HG03432 (cell line): ENCODE results near the gene CRHR2.
"Not testable (repeated sequence)": the region's sequence is repeated elsewhere in the genome, so short reads cannot be mapped to it uniquely, and the experiment has no call there.

Experiments used
- ATAC-seq: cut with Tn5 transposase; IDR thresholded peaks from one replicate; pipeline ENCODE4 v1.9.1; 2021; ENCODE audit warnings: mild to moderate bottlenecking, moderate library complexity; ENCODE audit not compliant: unreplicated experiment

Gene CRHR2

GRCh38 chr7:30656006-30656957, 26.0 kb downstream of the CRHR2 start:
- no peak for ATAC-seq

- ATAC-seq = no peak
Observed at GRCh38 chr7:30655096-30655970, 26.9 kb downstream of the CRHR2 start.

GRCh38 chr7:30654296-30655090, 27.8 kb downstream of the CRHR2 start:
- ATAC-seq = no peak

GRCh38 chr7:30652698-30653641, 29.3 kb downstream of the CRHR2 start:
- no peak for ATAC-seq

- no peak for ATAC-seq
Observed at GRCh38 chr7:30652132-30652531, 30.1 kb downstream of the CRHR2 start.

GRCh38 chr7:30650421-30650808, 31.8 kb downstream of the CRHR2 start:
- ATAC-seq = no peak

GRCh38 chr7:30649717-30650420, 32.4 kb downstream of the CRHR2 start:
- ATAC-seq = no peak

- no peak for ATAC-seq
Observed at GRCh38 chr7:30648744-30649540, 33.3 kb downstream of the CRHR2 start.

GRCh38 chr7:30647589-30648364, 34.5 kb downstream of the CRHR2 start:
- no peak for ATAC-seq

GRCh38 chr7:30646154-30646553, 36.1 kb downstream of the CRHR2 start:
- no peak for ATAC-seq

- no peak for ATAC-seq
Observed at GRCh38 chr7:30645661-30646060, 36.6 kb downstream of the CRHR2 start.

- ATAC-seq = no peak
Observed at GRCh38 chr7:30644286-30644955, 37.8 kb downstream of the CRHR2 start.

- no peak for ATAC-seq
Observed at GRCh38 chr7:30642789-30643188, 39.5 kb downstream of the CRHR2 start.

- ATAC-seq = not testable (repeated sequence)
Observed at GRCh38 chr7:30642322-30642721, 39.9 kb downstream of the CRHR2 start.

- ATAC-seq = no peak
Observed at GRCh38 chr7:30635798-30636197, 46.5 kb downstream of the CRHR2 start.

- ATAC-seq = no peak
Observed at GRCh38 chr7:30634634-30635201, 47.5 kb downstream of the CRHR2 start.

GRCh38 chr7:30634193-30634626, 48.0 kb downstream of the CRHR2 start:
- ATAC-seq = peak; percentile 42
